Ureter (tissue), 1 donor: ENCODE measurements around the gene MAPKBP1. TPM values are rescaled to one million over a fixed set of nuclear protein-coding genes. Genes with fewer than 3 reads are reported as not detected.
A peak's percentile ranks its signal among the peaks of the same experiment; 100 is the strongest.

ENCODE experiments used
- DNase-seq: peaks from one replicate; pipeline ENCODE4 v3.0.0-alpha.2; 2020; ENCODE audit warnings: low spot score
- total RNA-seq: library from RNA; stranded (reverse); gene quantifications from one replicate; pipeline ENCODE4 v1.2.4, GENCODE V29; 2023
- donor health status: DM: yes; HTN: yes; CAD: no.

Gene MAPKBP1
- total RNA-seq, 1 donor from 2014 or later, result 39.6 TPM

DNA sequence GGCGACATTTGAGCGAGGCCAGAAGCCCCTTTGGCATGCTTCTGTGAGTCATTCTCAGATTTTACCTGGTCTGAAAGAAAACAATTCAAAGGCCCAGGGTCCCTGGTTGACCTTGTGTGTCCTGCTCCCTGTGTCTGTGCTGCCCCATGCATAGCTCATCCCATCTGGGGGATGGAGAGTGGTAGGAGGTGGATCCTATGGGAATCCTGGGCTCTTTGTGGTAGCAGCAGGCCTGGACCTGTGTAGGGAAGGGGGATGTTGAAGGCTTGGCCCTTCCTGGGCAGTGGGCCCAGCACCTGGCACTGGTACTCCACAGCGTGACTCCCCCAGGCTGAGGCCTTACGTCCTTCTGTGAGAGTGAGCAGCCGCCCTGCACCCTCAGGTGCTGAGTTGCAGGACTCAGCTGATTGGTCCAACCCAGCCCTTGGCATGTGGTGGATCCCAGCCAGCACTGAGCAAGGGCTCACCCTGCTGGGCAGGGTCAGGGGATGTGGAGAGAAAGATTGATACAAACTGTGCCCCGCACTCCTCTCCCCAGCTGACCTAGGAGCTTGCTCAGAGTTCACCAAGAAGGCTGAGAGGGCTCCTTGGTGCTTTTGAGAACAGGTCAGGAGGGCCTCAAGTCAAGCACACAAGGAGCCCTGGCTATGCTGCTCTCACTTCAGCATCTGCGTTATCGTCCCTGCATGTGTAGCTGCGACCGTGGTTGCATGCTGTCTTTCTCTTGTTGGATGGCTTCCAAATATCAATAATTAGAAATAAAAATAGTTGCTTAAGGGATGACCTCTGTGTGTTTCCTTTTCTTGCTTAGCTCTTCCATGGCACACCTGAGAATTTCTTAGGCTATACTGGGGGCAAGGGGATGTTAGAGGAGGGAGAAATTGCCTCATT is 32.3 kb downstream of the MAPKBP1 start:
- DNase-seq, result no peak

DNA sequence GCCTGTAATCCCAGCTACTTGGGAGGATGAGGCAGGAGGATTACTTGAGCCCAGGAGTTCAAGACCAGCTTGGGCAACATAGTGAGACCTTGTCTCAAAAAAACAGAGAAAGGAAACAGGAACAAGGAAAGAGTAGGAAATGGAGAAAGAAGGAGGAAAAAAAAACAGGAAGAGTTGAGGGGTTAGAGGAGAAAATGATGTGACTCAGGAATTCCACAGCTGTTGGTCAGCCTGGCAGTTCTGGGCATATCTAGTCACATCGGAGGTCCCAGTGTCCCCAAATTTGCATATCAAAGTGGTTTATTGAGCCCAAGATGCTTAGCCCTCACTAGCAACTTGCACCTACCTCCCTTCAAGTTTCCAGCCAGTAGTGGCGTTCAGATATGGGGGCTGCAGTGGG is 34.8 kb downstream of the MAPKBP1 start:
- DNase-seq, result no peak

DNA sequence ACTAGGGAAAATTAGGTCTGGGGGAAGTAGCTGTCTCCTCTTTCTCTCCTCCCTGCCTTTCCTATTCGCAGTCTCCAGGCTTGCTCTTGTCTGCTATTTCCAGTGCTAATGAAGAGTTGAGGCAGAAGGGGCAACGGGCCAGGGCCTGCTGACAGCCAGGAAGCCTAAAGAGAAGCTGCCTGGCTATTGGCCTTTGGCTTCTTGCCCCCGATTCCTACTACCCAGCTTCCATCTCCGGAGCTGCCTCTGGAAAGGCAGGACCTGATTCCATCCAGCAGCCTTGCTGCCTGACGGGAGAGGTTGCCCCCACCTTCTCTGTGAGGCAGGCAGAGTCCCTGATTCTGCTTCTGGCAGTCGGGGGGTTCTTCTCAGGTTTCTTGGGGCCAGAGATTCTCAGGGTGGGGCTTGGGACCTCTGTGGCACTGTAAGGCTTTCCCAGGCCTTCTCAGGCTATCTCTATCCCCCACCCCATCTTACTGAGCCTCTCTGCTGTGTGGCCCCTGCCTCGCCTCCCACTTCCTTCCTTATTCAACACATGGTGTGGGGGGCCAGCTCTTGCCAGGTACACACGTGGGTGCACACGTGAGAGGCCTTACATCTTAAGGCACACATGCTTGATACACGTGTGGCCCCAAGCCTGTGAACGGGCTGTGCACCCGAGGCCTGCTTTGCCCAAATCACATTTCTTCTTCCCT is 35.4 kb downstream of the MAPKBP1 start:
- no peak for DNase-seq

DNA sequence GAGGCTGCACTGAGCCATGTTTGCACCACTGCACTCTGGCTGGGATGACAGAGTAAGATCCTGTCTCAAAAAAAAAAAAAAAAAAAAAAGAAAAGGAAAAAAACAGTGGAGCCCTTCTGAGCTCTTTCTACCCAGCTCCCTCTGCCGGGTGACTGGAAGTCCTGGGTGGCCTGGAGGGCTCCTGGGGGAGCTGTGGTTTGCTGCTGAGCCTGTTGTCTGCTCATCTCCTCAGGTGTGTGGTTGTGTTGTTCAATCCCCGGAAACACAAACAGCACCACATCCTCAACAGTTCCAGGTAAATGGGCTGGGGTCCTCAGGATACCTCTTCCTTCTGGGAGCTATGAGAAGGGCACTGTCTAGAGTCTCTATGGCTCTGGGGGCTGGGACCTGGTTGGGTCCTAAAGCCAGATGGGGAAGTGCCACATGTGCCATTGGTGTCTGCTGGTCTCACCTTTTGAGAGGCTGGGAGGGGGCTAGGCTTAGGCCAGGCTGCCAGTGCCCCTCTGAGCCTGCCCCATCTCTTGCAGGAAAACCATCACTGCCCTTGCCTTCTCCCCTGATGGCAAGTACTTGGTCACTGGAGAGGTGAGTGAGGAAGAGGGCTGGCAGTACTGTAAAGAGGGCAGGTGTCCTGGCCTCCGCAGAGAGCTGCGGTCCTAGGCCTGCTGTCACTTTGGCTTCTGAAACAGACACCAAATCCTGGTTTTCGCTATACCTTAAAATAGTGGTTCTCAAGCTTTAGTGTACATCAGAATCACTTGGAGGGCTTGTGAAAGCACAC is 36.6 kb downstream of the MAPKBP1 start:
- DNase-seq, result no peak

DNA sequence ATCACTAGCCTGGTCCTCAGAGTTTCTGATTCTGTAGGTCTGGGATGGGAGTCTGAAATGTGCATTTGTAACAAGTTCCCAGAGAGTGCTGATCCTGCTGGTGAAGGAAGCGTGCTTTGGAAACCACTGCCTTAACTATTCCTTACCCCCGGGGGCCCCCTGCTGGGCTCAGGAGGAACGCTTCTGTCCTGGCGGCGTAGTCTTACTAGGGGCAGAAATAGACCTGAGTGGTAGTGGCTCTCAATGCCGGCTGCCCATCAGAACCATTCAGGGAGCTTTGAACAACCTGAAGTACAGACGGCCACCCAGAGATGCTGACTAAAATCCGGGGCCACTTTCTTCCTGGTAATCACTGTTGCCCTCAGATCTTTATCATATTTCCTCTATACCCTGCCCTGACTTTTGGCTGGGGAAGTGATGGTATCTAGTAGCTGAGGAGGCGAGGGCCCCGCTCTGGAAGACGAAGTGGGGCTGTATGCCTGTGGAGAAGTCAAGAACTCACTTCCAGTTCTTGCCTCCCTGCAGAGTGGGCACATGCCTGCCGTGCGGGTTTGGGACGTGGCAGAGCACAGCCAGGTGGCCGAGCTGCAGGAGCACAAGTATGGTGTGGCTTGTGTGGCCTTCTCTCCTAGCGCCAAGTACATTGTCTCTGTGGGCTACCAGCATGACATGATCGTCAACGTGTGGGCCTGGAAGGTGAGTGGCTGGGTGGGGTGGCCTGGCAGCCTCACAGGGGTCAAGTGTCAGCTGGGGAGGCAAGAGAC is 37.3 kb downstream of the MAPKBP1 start:
- DNase-seq, result peak; percentile 87

DNA sequence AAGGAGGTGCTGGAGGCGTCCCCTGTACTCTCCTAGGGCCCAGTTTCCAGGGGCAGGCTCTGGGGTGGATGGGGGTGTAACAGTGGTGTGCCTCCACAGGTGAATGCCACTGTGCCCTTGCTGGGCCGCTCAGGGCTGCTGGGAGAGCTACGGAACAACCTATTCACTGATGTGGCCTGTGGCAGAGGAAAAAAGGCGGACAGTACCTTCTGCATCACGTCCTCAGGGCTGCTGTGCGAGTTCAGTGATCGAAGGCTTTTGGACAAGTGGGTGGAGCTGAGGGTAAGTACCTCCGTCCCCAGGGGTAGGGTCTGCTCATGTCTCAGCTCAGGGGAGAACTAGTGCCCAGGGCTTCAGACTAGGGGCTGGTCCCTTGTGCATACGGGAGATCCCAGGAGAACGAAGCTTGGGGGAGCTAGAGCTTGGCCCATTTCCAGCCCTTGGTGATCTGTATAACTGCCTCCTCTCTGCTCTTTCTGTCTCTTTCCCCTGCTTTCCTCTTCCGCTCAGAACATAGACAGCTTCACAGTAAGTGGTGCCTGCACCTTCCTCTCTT is 38.6 kb downstream of the MAPKBP1 start:
- DNase-seq, result no peak

DNA sequence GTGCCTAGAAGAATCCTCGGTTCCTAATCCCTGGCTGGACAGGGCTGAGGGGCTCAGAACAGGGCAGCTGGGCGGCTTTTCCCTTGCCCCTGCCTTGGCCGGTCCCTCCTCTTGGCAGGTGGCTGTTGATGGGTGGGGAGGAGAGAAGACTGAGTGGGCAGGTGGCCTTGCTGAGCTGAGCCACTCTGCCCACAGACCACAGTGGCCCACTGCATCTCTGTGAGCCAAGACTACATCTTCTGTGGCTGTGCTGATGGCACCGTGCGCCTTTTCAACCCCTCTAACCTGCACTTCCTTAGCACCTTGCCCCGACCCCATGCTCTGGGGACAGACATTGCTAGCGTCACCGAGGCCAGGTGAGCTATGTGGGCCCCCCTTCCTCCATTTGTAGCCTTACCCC is 39.1 kb downstream of the MAPKBP1 start:
- DNase-seq, result no peak

DNA sequence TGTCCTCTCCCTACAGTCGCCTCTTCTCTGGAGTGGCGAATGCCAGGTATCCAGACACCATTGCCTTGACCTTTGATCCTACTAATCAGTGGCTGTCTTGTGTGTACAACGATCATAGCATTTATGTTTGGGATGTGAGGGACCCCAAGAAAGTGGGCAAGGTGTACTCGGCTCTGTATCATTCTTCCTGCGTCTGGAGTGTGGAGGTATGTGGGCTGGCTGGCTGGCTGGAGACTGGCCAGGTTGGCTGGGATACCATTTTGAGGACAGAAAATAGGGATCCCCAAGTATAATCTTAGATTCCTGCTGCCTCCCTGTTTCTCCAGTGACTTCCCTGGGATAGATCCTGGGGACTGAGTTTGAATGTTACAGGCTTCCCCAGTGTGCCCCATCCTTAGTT is 40.2 kb downstream of the MAPKBP1 start:
- DNase-seq, result no peak

DNA sequence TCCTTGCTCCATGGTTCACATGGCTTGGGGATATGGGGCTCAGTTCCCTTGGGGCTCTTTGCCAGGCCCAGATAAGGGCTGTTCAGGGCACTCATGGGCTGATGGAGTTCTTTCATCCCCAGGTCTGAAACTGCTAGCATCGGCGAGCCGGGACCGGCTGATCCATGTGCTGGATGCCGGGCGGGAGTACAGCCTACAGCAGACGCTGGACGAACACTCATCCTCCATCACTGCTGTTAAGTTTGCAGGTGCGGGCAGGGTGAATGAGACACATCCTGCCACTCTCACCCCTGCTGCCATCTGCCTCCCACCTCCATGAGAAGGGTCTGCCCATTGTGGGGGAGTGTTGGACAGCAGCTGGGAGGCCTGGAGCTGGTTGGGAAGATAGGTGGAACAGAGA is 42.5 kb downstream of the MAPKBP1 start:
- DNase-seq, result no peak

DNA sequence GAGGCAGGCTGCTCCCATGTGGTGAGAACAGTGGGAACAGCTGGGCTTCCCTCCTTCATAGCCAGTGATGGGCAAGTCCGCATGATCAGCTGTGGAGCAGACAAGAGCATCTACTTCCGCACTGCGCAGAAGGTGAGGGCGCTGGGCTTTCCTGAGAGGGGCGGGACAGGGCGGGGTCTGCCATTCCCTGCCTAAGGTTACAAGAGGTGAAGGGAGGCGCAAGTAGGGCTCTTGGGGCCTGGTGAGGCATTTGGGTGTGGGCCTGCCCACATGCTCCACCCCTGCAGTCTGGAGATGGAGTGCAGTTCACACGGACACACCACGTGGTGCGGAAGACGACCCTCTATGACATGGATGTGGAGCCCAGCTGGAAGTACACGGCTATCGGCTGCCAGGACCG is 43.0 kb downstream of the MAPKBP1 start:
- DNase-seq, result no peak

DNA sequence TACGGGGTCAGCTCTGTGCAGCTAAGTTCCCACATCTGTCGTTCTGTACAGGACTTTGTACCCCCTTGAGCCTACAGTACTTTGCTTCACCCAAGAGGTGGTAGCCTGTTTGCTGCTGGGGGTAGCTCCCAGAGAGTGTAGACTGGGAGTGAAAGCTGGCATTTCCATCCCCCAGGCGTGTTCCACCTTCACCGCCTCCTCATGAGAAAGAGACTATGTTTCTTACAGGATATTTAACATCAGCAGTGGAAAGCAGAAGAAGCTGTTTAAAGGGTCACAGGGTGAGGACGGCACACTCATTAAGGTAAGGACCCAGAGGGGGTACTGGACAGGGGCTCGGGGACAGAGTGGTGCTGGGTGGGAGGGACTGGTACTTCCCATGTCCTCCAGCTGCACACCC is 43.5 kb downstream of the MAPKBP1 start:
- no peak for DNase-seq

DNA sequence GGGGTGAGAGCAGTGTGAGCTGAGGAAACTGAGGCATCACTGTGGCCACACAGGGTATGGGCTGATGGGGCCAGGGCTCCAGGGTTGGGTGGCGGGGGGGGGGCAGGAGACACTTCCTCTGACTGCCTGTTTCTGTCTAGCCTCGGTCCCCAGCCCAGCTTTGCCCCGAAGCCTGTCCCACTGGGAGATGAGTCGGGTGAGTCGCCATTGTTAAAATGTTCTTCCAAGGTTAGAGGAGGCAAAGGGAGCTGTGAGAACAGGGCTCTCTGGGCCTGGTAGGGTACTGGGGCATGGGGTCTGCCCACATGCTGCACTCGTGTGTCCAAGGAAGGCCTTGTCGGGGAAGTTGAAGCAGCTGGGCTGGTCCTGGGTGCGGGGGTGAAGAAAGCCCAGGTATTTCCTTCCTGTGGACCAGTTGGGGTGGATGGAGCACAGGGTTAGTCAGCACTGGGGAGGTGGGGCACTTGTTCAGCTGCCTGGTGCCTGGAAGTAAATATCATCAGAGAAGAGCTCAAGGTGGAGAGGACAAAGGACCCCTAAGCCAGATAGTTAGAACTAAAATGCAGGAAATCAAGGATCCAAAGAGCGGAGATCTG is 45.3 kb downstream of the MAPKBP1 start:
- DNase-seq, result no peak

DNA sequence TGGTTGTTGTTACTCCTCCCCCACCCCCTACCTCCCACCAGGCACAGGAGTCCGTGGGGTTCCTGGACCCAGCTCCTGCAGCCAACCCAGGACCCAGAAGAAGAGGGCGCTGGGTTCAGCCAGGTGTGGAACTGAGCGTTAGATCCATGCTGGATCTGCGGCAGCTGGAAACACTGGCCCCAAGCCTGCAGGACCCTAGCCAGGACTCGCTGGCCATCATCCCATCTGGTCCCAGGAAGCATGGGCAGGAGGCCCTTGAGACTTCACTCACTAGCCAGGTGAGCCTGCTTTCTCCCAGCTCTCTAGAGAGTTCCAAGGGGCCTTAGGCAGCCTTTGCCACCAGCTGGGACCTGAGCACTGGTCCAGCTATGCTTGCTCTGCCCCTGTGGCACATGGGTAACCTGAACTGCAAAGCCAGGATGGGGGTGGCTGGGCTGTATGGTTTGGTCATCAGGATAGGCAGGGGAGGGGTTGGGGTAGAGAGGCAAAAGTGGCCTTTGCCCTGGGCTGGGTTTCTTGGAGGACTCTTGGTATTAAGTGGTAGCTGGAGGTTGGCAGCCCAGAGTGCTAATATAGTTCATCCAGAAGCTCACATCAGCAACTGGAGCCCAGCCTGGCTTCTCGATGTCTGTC is 46.6 kb downstream of the MAPKBP1 start:
- DNase-seq, result no peak

DNA sequence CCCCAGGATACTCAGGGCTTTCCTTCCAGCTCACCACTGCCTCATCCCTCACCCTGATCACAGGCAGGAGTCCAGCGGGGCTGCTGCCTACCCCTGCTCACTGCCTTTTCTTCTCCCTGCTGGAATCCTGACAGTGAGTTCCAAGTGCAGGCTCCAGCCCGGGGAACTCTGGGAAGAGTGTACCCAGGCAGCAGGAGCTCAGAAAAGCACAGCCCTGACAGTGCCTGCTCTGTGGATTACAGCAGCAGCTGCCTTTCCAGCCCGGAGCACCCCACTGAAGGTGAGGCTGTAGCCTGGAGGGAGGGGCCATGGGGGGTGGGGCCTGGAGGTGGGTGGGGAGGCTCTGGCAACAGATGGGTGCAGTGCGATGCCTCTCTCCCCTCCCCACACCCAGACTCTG is 47.5 kb downstream of the MAPKBP1 start:
- no peak for DNase-seq

DNA sequence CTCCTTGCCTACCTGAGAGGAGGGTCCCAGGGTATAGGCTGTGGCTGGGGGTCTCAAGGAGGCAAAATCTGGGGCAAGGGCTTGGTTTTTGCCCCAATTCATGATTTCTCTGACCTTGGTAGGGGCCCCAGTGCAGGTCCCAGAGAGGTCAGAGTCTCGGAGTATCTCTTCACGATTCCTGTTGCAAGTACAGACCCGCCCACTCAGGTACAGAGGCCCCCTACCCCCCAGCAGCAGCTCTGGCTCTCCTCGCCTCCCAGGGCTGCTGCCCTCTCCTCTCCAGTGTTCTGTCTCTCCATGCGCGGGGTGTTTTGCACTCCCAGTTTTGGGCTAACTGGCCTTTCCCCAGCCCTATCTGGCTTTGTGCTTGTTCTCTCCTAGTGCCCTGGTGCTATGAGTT is 48.2 kb downstream of the MAPKBP1 start:
- DNase-seq, result no peak

DNA sequence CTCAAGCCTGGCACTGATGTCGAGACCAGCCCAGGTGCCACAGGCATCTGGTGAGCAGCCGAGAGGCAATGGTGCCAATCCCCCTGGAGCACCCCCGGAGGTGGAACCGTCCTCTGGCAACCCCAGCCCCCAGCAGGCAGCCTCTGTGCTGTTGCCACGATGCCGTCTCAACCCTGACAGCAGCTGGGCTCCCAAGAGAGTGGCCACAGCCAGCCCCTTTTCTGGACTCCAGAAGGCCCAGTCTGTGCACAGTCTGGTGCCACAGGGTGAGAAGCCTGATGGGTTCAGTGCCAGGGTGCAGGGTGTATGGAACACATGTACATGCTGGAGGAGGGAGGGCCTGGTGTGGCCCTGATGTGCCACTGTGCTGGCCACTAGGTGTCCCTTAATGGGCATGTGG is 48.7 kb downstream of the MAPKBP1 start:
- no peak for DNase-seq

DNA sequence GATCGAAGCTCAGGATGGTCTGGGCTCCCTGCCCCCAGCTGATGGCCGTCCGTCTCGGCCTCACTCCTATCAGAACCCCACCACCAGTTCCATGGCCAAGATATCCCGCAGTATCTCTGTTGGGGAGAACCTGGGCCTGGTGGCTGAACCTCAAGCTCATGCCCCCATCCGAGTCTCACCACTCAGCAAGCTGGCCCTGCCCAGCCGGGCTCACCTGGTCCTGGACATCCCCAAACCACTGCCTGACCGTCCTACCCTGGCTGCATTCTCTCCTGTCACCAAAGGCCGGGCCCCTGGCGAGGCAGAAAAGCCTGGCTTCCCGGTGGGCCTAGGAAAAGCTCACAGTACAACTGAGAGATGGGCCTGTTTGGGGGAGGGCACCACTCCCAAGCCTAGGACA is 49.2 kb downstream of the MAPKBP1 start:
- no peak for DNase-seq

DNA sequence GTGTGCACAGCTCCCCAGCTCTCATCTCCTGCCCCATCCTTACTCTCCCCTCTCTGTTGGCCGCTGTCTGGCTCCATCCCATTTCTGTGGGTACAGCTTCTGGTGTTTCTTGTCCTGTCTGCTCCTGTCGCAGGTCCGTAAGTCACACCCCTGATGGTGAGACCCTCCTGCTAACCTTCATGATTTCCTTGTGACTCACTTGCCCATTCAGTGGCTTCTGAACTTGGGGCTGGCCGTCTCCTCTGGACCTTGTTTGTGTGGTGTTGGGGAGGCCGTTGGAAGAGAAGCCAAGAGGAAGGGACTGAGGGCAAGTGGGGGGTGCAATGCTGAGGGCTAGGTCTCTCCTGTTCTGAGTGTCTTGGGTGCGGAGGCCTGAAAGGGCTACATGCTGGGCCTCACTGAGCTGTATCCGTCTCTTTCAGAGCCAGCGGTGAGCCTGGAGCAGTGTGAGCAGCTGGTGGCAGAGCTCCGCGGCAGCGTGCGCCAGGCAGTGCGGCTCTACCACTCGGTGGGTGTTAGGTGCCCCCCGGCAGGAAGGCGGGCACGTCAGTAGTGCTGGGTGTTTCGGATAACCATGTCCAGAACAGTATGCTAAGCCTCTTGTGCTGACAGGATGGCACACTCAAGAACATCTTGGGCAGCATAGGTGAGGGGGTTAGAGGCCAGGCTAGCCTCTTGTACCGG is 49.9 kb downstream of the MAPKBP1 start:
- DNase-seq, result no peak

DNA sequence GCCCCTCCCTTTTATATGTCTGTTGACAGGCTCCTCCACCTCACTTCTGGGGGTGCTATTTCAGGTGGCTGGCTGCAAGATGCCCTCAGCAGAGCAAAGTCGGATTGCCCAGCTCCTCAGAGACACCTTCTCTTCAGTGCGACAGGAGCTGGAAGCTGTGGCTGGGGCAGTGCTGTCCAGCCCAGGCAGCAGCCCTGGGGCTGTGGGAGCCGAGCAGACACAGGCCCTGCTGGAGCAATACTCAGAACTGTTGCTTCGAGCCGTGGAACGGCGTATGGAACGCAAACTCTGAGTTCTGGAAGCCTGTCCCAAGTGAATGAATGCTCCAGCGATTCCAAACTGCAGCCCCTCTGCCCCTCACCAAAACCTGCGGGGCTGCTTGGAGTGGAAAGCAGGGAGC is 50.9 kb downstream of the MAPKBP1 start:
- DNase-seq, result no peak
